8988T (cell line): ENCODE results near the gene OR1L4.

ENCODE experiments used
- DNase-seq: peaks from one replicate; pipeline ENCODE4 v3.0.0; 2011

OR1L4 gene, protein sequence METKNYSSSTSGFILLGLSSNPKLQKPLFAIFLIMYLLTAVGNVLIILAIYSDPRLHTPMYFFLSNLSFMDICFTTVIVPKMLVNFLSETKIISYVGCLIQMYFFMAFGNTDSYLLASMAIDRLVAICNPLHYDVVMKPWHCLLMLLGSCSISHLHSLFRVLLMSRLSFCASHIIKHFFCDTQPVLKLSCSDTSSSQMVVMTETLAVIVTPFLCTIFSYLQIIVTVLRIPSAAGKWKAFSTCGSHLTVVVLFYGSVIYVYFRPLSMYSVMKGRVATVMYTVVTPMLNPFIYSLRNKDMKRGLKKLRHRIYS

GRCh38 chr9:122723690-122724089, at the start of gene OR1L4:
Gene OR1L4 (plus strand): TSS chr9:122723990. CDS start chr9:122723990, 0 bp downstream.
- DNase-seq = no peak

GRCh38 chr9:122684851-122685250, 38.9 kb upstream of the OR1L4 start:
- no peak for DNase-seq

DNA sequence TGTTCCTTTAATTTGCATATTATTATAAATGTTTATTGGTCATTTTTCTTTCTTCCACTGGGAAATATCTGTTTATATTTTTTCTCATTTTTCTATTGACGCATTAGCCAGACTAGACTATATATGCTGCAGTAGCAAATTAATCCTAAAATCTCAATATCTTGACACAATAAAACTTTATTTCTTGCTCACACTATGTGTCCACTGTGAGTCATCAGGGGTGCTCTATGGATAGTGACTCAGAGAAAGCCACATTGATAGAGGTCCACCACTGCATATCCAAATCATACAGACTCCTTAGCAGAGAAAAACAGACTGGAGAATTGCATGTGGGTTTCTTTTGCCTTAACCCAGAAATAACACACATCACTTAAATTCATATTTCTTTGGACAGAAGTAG, 28.1 kb upstream of the OR1L4 start:
- DNase-seq = no peak

DNA sequence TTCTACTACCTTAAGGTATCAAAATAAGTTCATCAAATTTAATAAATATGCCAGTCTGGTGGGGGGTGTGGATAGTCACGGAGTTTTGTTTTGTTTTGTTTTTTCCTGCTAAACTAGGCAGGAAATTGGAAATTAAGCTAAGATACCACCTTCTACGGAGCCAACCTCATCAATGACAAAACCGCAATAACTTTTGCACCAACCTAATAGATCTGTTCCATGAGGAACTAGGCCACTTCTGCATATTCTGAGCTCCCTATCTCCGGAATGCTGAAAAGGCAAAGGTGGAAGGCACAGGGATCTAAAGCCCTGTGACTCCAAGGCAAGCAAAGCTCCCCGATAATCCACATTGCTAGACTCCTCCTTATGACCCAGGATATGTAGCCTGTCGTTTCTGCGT, 5.8 kb upstream of the OR1L4 start:
- no peak for DNase-seq

DNA sequence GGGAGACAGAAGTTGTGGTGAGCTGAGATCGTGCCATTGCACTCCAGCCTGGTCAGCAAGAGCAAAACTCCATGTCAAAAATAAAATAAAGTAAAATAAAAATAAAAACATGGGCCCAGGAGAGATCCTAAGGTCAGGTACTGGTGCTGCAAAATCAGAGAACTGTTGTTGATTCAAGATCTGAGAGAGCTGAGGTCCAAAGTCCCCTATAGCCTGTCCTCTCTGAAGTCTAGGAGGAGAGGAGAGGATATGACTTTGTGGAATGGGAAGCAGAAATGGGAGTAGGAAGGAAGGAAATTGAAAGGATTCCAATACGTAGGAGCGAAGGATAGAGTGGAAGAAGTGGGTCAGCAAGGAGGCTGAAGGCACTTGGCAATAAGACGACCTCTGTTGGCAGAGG, 4.6 kb upstream of the OR1L4 start:
- no peak for DNase-seq

DNA sequence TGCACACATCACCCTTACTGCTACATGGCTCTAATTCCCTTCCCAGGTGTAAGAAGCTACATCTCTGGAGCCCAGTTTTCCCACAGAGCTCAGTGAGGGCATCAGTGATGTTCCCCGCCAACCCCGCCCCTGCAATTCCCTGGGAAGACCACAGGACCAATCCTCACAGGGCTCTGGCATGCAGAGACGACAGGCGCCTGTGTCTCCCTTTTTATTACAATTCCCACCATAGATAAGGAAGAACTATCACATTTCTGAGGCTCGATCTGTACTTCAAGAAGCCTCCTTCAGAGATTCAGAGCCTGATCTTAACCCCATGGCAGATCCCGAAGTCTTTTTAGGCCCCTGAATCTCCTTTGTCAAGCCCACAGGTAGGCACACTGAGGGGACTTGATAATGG, 18.2 kb downstream of the OR1L4 start, which contains the start of gene OR1L6:
TSS of gene OR1L6 (plus strand) at position 301 of the 400 bp plus-strand sequence. CDS start 7,545 bp downstream, outside the sequence.
- no peak for DNase-seq

DNA sequence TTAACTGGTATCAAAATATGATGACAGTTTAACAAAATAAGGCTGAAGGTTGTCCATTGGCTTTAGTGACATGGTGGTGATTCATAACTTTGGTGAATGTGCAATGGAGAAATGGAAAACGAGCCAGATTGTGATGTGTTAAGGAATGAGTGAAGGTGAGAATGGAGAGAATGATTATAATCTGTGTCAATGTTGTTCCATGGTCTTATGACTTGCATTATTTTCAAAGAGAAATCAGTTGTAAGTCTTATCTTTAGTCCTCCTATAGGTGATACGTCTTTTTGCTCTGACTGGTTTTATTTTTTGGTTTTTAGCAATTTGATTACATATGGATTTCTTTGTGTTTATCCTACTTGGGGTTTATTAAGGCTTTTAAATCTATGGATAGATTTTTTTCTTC, 31.0 kb downstream of the OR1L4 start:
- DNase-seq = no peak

GRCh38 chr9:122767817-122768216, 44.0 kb downstream of the OR1L4 start:
- no peak for DNase-seq
